ENCODE results near the gene RNF114. TPM values are rescaled to one million over a fixed set of nuclear protein-coding genes. Genes with fewer than 3 reads are reported as not detected.

RNF114 gene
- total RNA-seq, 1 experiment from 2014 or later: 90.0 TPM

DNA sequence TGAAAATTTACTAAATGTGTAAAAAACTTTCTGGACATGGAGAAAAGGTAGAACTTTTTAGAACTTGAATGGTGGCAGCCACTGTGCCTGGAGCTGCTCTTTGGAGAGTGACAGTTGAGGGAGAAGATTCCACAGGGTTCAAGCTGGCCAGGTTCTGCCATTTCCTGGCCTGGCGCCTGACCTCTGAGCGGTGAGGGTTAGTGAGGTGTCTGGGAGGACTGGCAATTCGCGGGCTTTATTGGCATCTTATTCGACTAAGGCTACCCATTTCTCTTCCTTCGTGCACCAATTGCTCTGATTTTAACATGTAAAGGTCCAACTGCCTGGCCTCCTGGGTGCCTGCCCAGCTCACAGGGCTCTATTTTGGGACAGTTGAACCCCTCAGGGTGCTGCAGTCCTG lies 49.0 kb downstream of the RNF114 start:
- H3K4me3 ChIP-seq (ENCODE audit: low read depth, low read length, poor library complexity, severe bottlenecking): no peak overlapping the region
- CTCF ChIA-PET: no interaction called here
- intact Hi-C loops (cut with micrococcal nuclease; ENCODE audit: unreplicated experiment): no loop called here
- TF ChIP-seq, protein P1, sequence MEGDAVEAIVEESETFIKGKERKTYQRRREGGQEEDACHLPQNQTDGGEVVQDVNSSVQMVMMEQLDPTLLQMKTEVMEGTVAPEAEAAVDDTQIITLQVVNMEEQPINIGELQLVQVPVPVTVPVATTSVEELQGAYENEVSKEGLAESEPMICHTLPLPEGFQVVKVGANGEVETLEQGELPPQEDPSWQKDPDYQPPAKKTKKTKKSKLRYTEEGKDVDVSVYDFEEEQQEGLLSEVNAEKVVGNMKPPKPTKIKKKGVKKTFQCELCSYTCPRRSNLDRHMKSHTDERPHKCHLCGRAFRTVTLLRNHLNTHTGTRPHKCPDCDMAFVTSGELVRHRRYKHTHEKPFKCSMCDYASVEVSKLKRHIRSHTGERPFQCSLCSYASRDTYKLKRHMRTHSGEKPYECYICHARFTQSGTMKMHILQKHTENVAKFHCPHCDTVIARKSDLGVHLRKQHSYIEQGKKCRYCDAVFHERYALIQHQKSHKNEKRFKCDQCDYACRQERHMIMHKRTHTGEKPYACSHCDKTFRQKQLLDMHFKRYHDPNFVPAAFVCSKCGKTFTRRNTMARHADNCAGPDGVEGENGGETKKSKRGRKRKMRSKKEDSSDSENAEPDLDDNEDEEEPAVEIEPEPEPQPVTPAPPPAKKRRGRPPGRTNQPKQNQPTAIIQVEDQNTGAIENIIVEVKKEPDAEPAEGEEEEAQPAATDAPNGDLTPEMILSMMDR (conservative IDR thresholded peaks at IDR 0.05; ENCODE audit: low read depth, low read length): no peak
- TF ChIP-seq EZH2 (IDR thresholded peaks at IDR 0.05; ENCODE audit: borderline replicate concordance, low read depth, low read length, poor library complexity, severe bottlenecking): no peak
- POLR2A ChIA-PET (ENCODE audit: low non-redundant PET): no interaction called here
- H3K36me3 ChIP-seq (ENCODE audit: insufficient read depth, low read length, poor library complexity, severe bottlenecking): no peaks in the 10 kb centered on the region
- no peaks in the 10 kb centered on the region for H3K9me3 ChIP-seq (ENCODE audit: low read depth, low read length, poor library complexity, severe bottlenecking)
- DNase-seq (ENCODE audit: low spot score): no peak
- no peaks in the 10 kb centered on the region for H3K27me3 ChIP-seq (replicated peaks; ENCODE audit: insufficient read depth, low read depth, low read length, poor library complexity)
- no peak overlapping the region for H3K27ac ChIP-seq (ENCODE audit: low read depth, low read length, poor library complexity, severe bottlenecking)
- H3K4me1 ChIP-seq (ENCODE audit: insufficient read depth, low read length, poor library complexity, severe bottlenecking): peaks cover 43% of the 10 kb centered on the region
- BruUV-seq (replicated peaks): no TSS peak

DNA sequence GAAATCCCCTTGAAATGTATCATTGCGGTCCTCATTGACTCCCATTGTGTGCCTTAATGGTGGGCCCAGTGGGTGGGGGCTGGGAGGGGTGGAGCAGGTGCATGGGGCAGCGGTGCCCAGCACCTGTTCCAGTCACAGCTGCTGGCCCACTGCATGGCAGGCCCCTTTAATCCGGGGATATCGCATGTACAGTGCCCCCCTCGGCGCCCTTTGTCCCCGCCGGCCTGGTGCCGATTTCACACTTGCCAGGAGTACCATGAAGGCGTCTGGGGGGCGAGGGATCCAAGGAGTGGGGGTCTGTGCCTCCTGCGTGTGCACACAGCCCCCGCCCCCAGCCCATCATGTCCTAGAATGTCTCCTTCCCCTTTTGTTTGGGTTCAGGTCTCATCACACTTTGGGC lies 49.4 kb downstream of the RNF114 start:
- Histone ChIP-seq H3K36me3 (ENCODE audit: insufficient read depth, low read length, poor library complexity, severe bottlenecking) (no peaks in the 10 kb centered on the region), H3K27me3 (replicated peaks; ENCODE audit: insufficient read depth, low read depth, low read length, poor library complexity) (no peaks in the 10 kb centered on the region), H3K4me3 (ENCODE audit: low read depth, low read length, poor library complexity, severe bottlenecking) (no peak overlapping the region), H3K27ac (ENCODE audit: low read depth, low read length, poor library complexity, severe bottlenecking) (no peak overlapping the region), H3K9me3 (ENCODE audit: low read depth, low read length, poor library complexity, severe bottlenecking) (no peaks in the 10 kb centered on the region), H3K4me1 (ENCODE audit: insufficient read depth, low read length, poor library complexity, severe bottlenecking) (peaks cover 44% of the 10 kb centered on the region)
- POLR2A ChIA-PET (ENCODE audit: low non-redundant PET): no interaction called here
- CTCF ChIA-PET: no interaction called here
- no peak for DNase-seq (ENCODE audit: low spot score)
- intact Hi-C loops (cut with micrococcal nuclease; ENCODE audit: unreplicated experiment): no loop called here
- no TSS peak for BruUV-seq (replicated peaks)
- TF ChIP-seq, protein P1 (conservative IDR thresholded peaks at IDR 0.05; ENCODE audit: low read depth, low read length): no peak
- no peak for TF ChIP-seq EZH2 (IDR thresholded peaks at IDR 0.05; ENCODE audit: borderline replicate concordance, low read depth, low read length, poor library complexity, severe bottlenecking)

DNA sequence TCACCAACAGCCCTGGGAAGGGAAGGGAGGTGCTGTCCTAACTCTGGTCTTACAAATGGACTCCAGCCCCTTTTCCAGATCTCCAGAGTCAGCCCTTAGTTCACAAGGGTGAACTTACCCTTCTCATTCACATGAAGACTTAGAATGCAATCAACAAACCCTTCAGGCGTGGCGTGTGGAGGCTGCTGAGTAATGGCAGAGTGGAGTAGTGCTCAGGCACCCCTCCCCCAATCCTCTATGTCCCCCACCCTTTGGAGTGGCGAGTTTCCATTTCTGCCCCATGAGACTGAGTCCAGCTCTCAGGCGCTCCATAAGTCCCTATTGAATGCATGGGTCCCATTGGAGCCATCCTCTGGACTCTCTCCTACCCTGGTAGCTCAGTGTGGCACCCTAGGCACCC lies 49.9 kb downstream of the RNF114 start:
- BruUV-seq (replicated peaks): no TSS peak
- TF ChIP-seq EZH2 (IDR thresholded peaks at IDR 0.05; ENCODE audit: borderline replicate concordance, low read depth, low read length, poor library complexity, severe bottlenecking): no peak
- TF ChIP-seq, protein P1 (conservative IDR thresholded peaks at IDR 0.05; ENCODE audit: low read depth, low read length): no peak
- Histone ChIP-seq H3K9me3 (ENCODE audit: low read depth, low read length, poor library complexity, severe bottlenecking) (no peaks in the 10 kb centered on the region), H3K4me1 (ENCODE audit: insufficient read depth, low read length, poor library complexity, severe bottlenecking) (peaks cover 40% of the 10 kb centered on the region), H3K27ac (ENCODE audit: low read depth, low read length, poor library complexity, severe bottlenecking) (no peak overlapping the region), H3K27me3 (replicated peaks; ENCODE audit: insufficient read depth, low read depth, low read length, poor library complexity) (no peaks in the 10 kb centered on the region), H3K36me3 (ENCODE audit: insufficient read depth, low read length, poor library complexity, severe bottlenecking) (no peaks in the 10 kb centered on the region), H3K4me3 (ENCODE audit: low read depth, low read length, poor library complexity, severe bottlenecking) (no peak overlapping the region)
- no peak for DNase-seq (ENCODE audit: low spot score)
- CTCF ChIA-PET: no interaction called here
- POLR2A ChIA-PET (ENCODE audit: low non-redundant PET): no interaction called here
- intact Hi-C loops (cut with micrococcal nuclease; ENCODE audit: unreplicated experiment): no loop called here
